RKO (cell line): Measurements from ENCODE around the gene PRORP.
"Not testable (repeated sequence)": the region's sequence is repeated elsewhere in the genome, so short reads cannot be mapped to it uniquely, and the experiment has no call there.

Experiments used
- DNase-seq: peaks from one replicate; pipeline ENCODE4 v3.0.0-alpha.2; 2016; ENCODE audit warnings: low spot score

The PRORP gene

GRCh38 chr14:35138585-35138984, 16.2 kb downstream of the PRORP start:
- no peak for DNase-seq

- peak; percentile 72 for DNase-seq
These were observed 18.6 kb downstream of the PRORP start for GRCh38 chr14:35140718-35141581.

GRCh38 chr14:35144029-35144428, 21.7 kb downstream of the PRORP start:
- no peak for DNase-seq

GRCh38 chr14:35146711-35147149, 24.4 kb downstream of the PRORP start:
- no peak for DNase-seq

- no peak for DNase-seq
These were observed 24.8 kb downstream of the PRORP start for GRCh38 chr14:35147186-35147585.

- no peak for DNase-seq
These were observed 25.4 kb downstream of the PRORP start for GRCh38 chr14:35147711-35148110.

- no peak for DNase-seq
These were observed 26.9 kb downstream of the PRORP start for GRCh38 chr14:35149239-35149638.

GRCh38 chr14:35152531-35152930, 30.2 kb downstream of the PRORP start:
- DNase-seq, result not testable (repeated sequence)

- DNase-seq, result no peak
These were observed 31.7 kb downstream of the PRORP start for GRCh38 chr14:35154016-35154415.

GRCh38 chr14:35155962-35156361, 33.6 kb downstream of the PRORP start:
- DNase-seq, result no peak

GRCh38 chr14:35158491-35158890, 36.1 kb downstream of the PRORP start:
- DNase-seq, result no peak

GRCh38 chr14:35158951-35159653, 36.8 kb downstream of the PRORP start:
- no peak for DNase-seq

- peak; percentile 96 for DNase-seq
These were observed 37.5 kb downstream of the PRORP start for GRCh38 chr14:35159742-35160409.

- DNase-seq, result no peak
These were observed 38.9 kb downstream of the PRORP start for GRCh38 chr14:35161231-35161630.

- no peak for DNase-seq
These were observed 41.0 kb downstream of the PRORP start for GRCh38 chr14:35163384-35163783.

- no peak for DNase-seq
These were observed 42.5 kb downstream of the PRORP start for GRCh38 chr14:35164849-35165248.

GRCh38 chr14:35167496-35167895, 45.1 kb downstream of the PRORP start:
- no peak for DNase-seq
